Astrocyte of the spinal cord (primary cell): ENCODE results near the gene SIPA1L3.

ENCODE experiments used
- DNase-seq: peaks from one replicate; pipeline ENCODE4 v3.0.0; 2011; ENCODE audit warnings: low read depth, low spot score
- H3K4me3 ChIP-seq: 2 replicates; pipeline ENCODE4 v1.5.1; 2011; ENCODE audit warnings: low read depth, mild to moderate bottlenecking, low read length, moderate library complexity
- CTCF ChIP-seq: IDR thresholded peaks from 2 replicates; pipeline ENCODE4 v1.5.1; 2012; ENCODE audit warnings: low read depth, mild to moderate bottlenecking, low read length, inconsistent platforms
- in situ Hi-C: cut with HindIII; loops from 2 replicates; pipeline ENCODE4 v1.10.0; 2017; ENCODE audit warnings: low sequenced_read_pairs

SIPA1L3 gene

GRCh38 chr19:37943480-37943879 is 36.5 kb downstream of the SIPA1L3 start:
- TF ChIP-seq CTCF, result no peak
- no peak for DNase-seq
- no peak overlapping the region for H3K4me3 ChIP-seq
- in situ Hi-C loops, result no loop called here

DNA sequence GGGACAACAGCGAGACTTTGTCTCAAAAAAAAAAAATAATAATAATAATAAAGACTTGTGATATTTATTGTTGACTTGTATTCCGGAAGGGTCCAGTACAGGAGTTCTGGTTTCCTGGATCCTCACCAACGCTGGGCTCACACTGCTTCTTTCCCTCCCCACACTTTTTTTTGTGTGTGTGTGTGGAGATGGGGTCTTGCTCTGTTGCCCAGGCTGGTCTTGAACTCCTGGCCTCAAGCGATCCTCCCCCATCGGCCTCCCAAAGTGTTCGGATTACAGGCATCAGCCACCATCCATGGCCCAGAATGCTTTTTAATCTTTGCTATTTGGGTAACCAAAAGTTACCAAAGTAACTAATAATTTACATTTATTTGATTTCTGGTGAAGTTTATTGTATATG is 39.1 kb downstream of the SIPA1L3 start:
- DNase-seq, result no peak
- in situ Hi-C loops, result no loop called here
- no peak for TF ChIP-seq CTCF
- H3K4me3 ChIP-seq, result no peak overlapping the region

GRCh38 chr19:37947778-37948177 is 40.8 kb downstream of the SIPA1L3 start:
- no peak for TF ChIP-seq CTCF
- no peak overlapping the region for H3K4me3 ChIP-seq
- in situ Hi-C loops, result no loop called here
- no peak for DNase-seq

DNA sequence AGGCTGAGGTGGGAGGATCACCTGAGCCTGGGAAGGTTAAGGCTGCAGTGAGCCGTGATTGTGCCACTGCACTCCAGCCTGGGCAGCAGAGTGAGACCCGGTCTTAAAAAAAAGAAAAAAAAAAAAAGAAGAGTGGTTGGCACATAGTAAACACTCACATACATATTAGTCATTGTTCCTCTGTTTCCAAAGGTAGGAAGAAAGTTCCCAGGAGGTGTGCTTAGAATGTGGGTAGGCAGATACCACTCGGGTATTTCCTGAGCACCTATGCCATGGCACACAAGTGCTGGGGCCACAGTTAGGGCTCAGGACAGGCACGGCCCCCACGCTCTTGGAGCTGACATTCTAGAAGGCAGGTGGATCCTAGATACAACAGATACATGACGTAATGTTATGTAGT is 41.4 kb downstream of the SIPA1L3 start:
- no peak for TF ChIP-seq CTCF
- no peak for DNase-seq
- in situ Hi-C loops, result no loop called here
- no peak overlapping the region for H3K4me3 ChIP-seq

DNA sequence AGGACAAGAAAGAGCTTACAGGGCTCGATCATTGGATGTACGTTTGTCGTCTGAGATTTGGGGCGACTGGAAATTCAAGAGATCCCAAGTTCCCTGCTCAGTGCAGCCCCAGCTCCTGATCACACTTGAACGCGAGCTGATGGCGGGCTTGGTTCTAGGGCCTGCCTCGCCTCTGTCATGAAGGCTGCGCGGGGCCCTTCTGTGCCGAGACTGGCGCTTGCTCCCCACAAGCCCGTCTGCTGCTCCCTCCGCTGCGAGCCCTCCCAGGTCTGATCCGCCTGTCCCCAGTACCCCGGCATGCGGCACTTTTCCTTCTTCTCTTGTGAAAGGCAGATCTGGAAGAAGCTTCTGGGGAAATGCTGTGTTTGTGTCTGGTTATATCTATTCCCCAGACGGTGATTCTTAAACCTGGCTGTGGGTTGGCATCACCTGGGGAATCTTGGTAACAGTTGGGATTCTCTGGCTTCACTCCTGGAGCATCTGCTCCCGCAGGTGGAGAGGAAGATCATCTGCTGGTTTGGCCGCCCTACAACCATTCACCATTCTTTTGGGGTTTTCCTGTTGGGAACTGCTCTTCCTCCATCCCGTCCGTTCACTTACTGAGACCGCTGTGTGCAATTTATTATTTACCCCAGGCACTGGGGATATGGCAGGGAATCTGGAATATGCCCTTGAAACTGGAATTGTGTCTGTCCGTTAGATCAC is 43.6 kb downstream of the SIPA1L3 start:
- no peak overlapping the region for H3K4me3 ChIP-seq
- DNase-seq, result no peak
- no peak for TF ChIP-seq CTCF
- in situ Hi-C loops, result no loop called here

- in situ Hi-C loops, result no loop called here
- no peak overlapping the region for H3K4me3 ChIP-seq
- no peak for DNase-seq
- no peak for TF ChIP-seq CTCF
These were observed 44.8 kb downstream of the SIPA1L3 start for GRCh38 chr19:37951816-37952210.
